Measurements from ENCODE around the gene ACSF3. TPM values are rescaled to one million over a fixed set of nuclear protein-coding genes. Genes with fewer than 3 reads are reported as not detected.

Gene ACSF3
- total and polyA plus RNA-seq, 4 donors = 15.3 to 27.3 (median 18.8) TPM

- TF ChIP-seq RXRA (IDR thresholded peaks at IDR 0.05) (no peak), CTCF (IDR thresholded peaks at IDR 0.05; ENCODE audit: low read depth, low read length, missing input control) (no peak), HNF4G (IDR thresholded peaks at IDR 0.05) (no peak), SP1 (IDR thresholded peaks at IDR 0.05) (no peak), NR2F2 (IDR thresholded peaks at IDR 0.05) (no peak), EGR1 (IDR thresholded peaks at IDR 0.05; ENCODE audit: low read depth in 2 of 2) (no peak), GABPA (IDR thresholded peaks at IDR 0.05 in 1 of 2, conservative IDR thresholded peaks at IDR 0.05 in 1 of 2) (no peak), HNF4A (conservative IDR thresholded peaks at IDR 0.05) (no peak), JUND (IDR thresholded peaks at IDR 0.05) (no peak), MAX (IDR thresholded peaks at IDR 0.05) (no peak), ZBTB33 (IDR thresholded peaks at IDR 0.05) (no peak), REST (IDR thresholded peaks at IDR 0.05) (no peak), YY1 (IDR thresholded peaks at IDR 0.05) (no peak), FOXA2 (IDR thresholded peaks at IDR 0.05) (no peak), RAD21 (IDR thresholded peaks at IDR 0.05) (no peak), FOXA1 (IDR thresholded peaks at IDR 0.05) (no peak), ATF3 (IDR thresholded peaks at IDR 0.05) (no peak)
- Histone ChIP-seq H3K4me1 (ENCODE audit: control insufficient read depth in 4 of 4, insufficient read depth in 4 of 4, low read length in 3 of 4) (peaks cover 0 to 10% (median 9%) of the 10 kb centered on the region in 4 donors), H3K27me3 (ENCODE audit: control insufficient read depth in 4 of 4, insufficient read depth in 4 of 4, low read length in 3 of 4) (peaks cover 0 to 13% (median 10%) of the 10 kb centered on the region in 4 donors), H3K9ac (ENCODE audit: low read depth in 1 of 2, low read length in 2 of 2) (no peak overlapping the region), H3K4me3 (ENCODE audit: low read depth in 1 of 3, low read length in 3 of 3) (peak overlapping the region in 1 of 3 donors; percentile 41), H3K27ac (ENCODE audit: low read depth in 1 of 2, low read length in 2 of 2) (no peak overlapping the region), H3K9me3 (ENCODE audit: control insufficient read depth in 4 of 4, low read length in 3 of 4) (peaks cover 0 to 6% (median 1%) of the 10 kb centered on the region in 4 donors), H3K36me3 (ENCODE audit: control insufficient read depth in 4 of 4, insufficient read depth in 3 of 4, low read depth in 1 of 4, low read length in 3 of 4) (no peaks in the 10 kb centered on the region)
- WGBS = 5% methylated on average over 58 of the region's 58 CpGs
- DNase-seq (ENCODE audit: low spot score) = no peak
Observed at GRCh38 chr16:89200850-89201411, 107.3 kb downstream of the ACSF3 start.
